Karpas-422 (cell line): ENCODE results near the gene CD8B2. TPM values are rescaled to one million over a fixed set of nuclear protein-coding genes. Genes with fewer than 3 reads are reported as not detected.
"Not testable (repeated sequence)": the region's sequence is repeated elsewhere in the genome, so short reads cannot be mapped to it uniquely, and the experiment has no call there.

Experiments used
- DNase-seq: peaks from one replicate; pipeline ENCODE4 v3.0.0-alpha.2; 2015
- H2AFZ ChIP-seq: fragments of 200-600 bp; sonication (generic); 2 replicates; pipeline ENCODE4 v1.6.1; 2014; ENCODE audit warnings: antibody characterized with exemption, low read length, mixed read lengths
- H3K27ac ChIP-seq: fragments of 200-600 bp; sonication (generic); 2 replicates; pipeline ENCODE4 v1.5.1; 2014; ENCODE audit warnings: mild to moderate bottlenecking, low read length, moderate library complexity
- H3K27me3 ChIP-seq: fragments of 200-600 bp; sonication (generic); 2 replicates; pipeline ENCODE4 v1.6.1; 2014; ENCODE audit warnings: low read length, mixed read lengths
- H3K36me3 ChIP-seq: fragments of 200-600 bp; sonication (generic); 2 replicates; pipeline ENCODE4 v1.6.1; 2014; ENCODE audit warnings: low read length, mixed read lengths; ENCODE audit not compliant: insufficient read depth
- H3K4me1 ChIP-seq: fragments of 200-600 bp; sonication (generic); 2 replicates; pipeline ENCODE4 v1.6.1; 2014; ENCODE audit warnings: mild to moderate bottlenecking, low read length, mixed read lengths
- H3K4me2 ChIP-seq: fragments of 200-600 bp; sonication (generic); 2 replicates; pipeline ENCODE4 v1.6.1; 2014; ENCODE audit warnings: low read length, low read depth, mild to moderate bottlenecking; ENCODE audit not compliant: poor library complexity, severe bottlenecking
- H3K4me3 ChIP-seq: fragments of 200-600 bp; sonication (generic); 2 replicates; pipeline ENCODE4 v1.5.1; 2014; ENCODE audit warnings: mild to moderate bottlenecking, antibody characterized with exemption, low read length, mixed read lengths
- H3K79me2 ChIP-seq: fragments of 200-600 bp; sonication (generic); 2 replicates; pipeline ENCODE4 v1.6.1; 2014; ENCODE audit warnings: mild to moderate bottlenecking, low read length, mixed read lengths
- H3K9ac ChIP-seq: fragments of 200-600 bp; sonication (generic); 2 replicates; pipeline ENCODE4 v1.6.0; 2014; ENCODE audit warnings: low read length
- H3K9me2 ChIP-seq: fragments of 200-600 bp; sonication (generic), shearing (Covaris generic); replicated peaks from 2 replicates; pipeline ENCODE4 v1.6.0; 2014; ENCODE audit warnings: mild to moderate bottlenecking, low read length, moderate library complexity; ENCODE audit not compliant: insufficient read depth
- H3K9me3 ChIP-seq: fragments of 300-700, 200-600 bp; sonication (generic); 2 replicates; pipeline ENCODE4 v1.6.1; 2014; ENCODE audit warnings: low read length, mixed read lengths
- H4K20me1 ChIP-seq: fragments of 200-600 bp; sonication (generic); 2 replicates; pipeline ENCODE4 v1.6.1; 2014; ENCODE audit warnings: mild to moderate bottlenecking, antibody characterized with exemption, low read length, low read depth; ENCODE audit not compliant: insufficient read depth
- total RNA-seq: library from RNA; depleted of rRNA; stranded (reverse); fragments of >200 nt; shearing (Covaris generic); gene quantifications from 2 replicates; pipeline ENCODE4 v1.2.3, GENCODE V29; 2014; ENCODE audit warnings: low replicate concordance; rRNA removed

The CD8B2 gene
- total RNA-seq, result not detected in 2 replicates

GRCh38 chr2:106486551-106487385, at the start of gene CD8B2:
Gene CD8B2, plus strand, starts transcription at chr2:106487364. Its CDS starts 63 bp downstream, at chr2:106487427.
- H3K79me2 ChIP-seq, H3K4me3 ChIP-seq, H3K4me1 ChIP-seq, H3K9ac ChIP-seq, H2AFZ ChIP-seq, H3K9me3 ChIP-seq, H4K20me1 ChIP-seq, DNase-seq, H3K9me2 ChIP-seq, H3K4me2 ChIP-seq, H3K27ac ChIP-seq, H3K36me3 ChIP-seq, H3K27me3 ChIP-seq: not testable (repeated sequence)

- H3K36me3 ChIP-seq, H3K27me3 ChIP-seq, H3K9me3 ChIP-seq, H3K4me2 ChIP-seq, H3K4me3 ChIP-seq, H2AFZ ChIP-seq, H3K4me1 ChIP-seq, H3K79me2 ChIP-seq, H3K27ac ChIP-seq, H3K9ac ChIP-seq, H3K9me2 ChIP-seq, H4K20me1 ChIP-seq: not testable (repeated sequence)
- peak; percentile 43 for DNase-seq
Measured at GRCh38 chr2:106461882-106462281, 25.3 kb upstream of the CD8B2 start.

- not testable (repeated sequence) for H3K27ac ChIP-seq, DNase-seq, H3K9ac ChIP-seq, H3K9me3 ChIP-seq, H3K4me2 ChIP-seq, H2AFZ ChIP-seq, H3K4me3 ChIP-seq, H3K27me3 ChIP-seq, H3K9me2 ChIP-seq, H3K79me2 ChIP-seq, H3K36me3 ChIP-seq, H4K20me1 ChIP-seq, H3K4me1 ChIP-seq
Measured at GRCh38 chr2:106467516-106467915, 19.6 kb upstream of the CD8B2 start.

DNA sequence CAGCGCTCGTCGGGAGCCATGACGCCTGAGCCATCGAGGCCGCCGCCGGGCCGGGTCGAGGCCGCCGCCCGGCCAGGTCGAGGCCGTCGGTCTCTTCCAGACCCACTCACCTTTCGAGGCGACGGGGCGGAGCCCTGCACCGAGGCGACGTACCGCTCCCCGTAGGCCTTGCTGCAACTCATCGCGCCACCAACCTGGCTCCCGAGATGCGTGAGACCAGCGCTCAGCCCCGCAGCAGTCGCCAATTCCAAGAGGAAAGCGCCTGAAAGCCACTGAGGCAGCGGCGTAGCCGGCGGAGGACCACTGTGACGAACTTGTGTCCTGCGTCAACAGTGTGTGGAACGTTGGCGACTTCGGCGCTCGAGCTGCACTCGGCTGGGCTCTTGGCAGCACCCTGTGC, 19.1 kb upstream of the CD8B2 start, which contains the start of gene RGPD3:
Gene RGPD3 (minus strand): TSS at position 307 of the 400 bp plus-strand sequence. CDS start 125 bp downstream, at position 182.
- not testable (repeated sequence) for H3K27me3 ChIP-seq, DNase-seq, H3K4me3 ChIP-seq, H2AFZ ChIP-seq, H3K79me2 ChIP-seq, H3K27ac ChIP-seq, H3K36me3 ChIP-seq, H3K4me1 ChIP-seq, H3K9me2 ChIP-seq, H3K9me3 ChIP-seq, H3K9ac ChIP-seq, H3K4me2 ChIP-seq, H4K20me1 ChIP-seq

DNA sequence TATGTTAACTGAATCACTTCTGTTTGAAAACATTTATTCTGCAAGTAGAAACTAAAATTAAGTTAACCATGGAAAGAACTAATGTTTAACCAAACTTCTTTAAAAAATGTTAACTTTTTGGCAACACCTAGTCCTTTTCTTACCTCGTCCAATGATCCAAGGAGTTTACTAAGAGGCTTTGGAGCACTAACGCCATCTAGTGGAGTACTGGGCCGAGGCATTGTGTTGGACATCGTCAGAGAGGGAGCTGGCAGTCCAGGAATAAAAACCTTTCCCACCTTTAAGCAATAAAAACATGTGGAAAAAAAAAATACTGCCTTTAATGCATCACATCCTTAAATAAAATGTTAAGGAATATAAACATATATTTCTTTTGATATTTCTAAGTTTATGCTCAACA, 16.5 kb upstream of the CD8B2 start:
- not testable (repeated sequence) for H4K20me1 ChIP-seq, H3K4me3 ChIP-seq, H3K27ac ChIP-seq, H3K9me2 ChIP-seq, H3K4me1 ChIP-seq, H3K9ac ChIP-seq, H3K9me3 ChIP-seq, DNase-seq, H2AFZ ChIP-seq, H3K79me2 ChIP-seq, H3K36me3 ChIP-seq, H3K27me3 ChIP-seq, H3K4me2 ChIP-seq

- not testable (repeated sequence) for H4K20me1 ChIP-seq, H3K9ac ChIP-seq, H3K79me2 ChIP-seq, H2AFZ ChIP-seq, H3K4me1 ChIP-seq, H3K27me3 ChIP-seq, H3K9me3 ChIP-seq, DNase-seq, H3K9me2 ChIP-seq, H3K27ac ChIP-seq, H3K36me3 ChIP-seq, H3K4me3 ChIP-seq, H3K4me2 ChIP-seq
Measured at GRCh38 chr2:106477647-106478046, 9.5 kb upstream of the CD8B2 start.

DNA sequence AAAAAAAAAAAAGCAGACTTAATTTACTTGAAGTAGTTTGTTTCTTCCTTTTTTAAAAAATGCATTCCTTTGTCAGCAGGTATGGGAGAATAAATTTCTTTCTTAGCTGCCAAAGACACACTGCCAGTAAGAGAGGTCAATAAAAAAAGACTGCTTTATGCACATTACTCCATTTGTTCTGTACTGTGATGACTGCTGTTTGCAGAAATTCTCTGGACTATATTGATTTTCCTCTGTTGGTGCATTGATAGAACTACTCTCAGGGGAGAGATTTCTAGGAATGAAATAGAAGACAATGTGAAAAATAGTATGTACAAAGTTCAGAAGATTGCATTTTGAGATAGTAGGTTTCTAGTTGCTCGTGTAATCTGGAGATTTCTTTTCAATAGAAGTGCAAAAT, 7.6 kb upstream of the CD8B2 start:
- H4K20me1 ChIP-seq, H3K4me1 ChIP-seq, H3K4me3 ChIP-seq, H3K79me2 ChIP-seq, H3K27me3 ChIP-seq, H3K27ac ChIP-seq, H3K36me3 ChIP-seq, H3K9me2 ChIP-seq, H3K9me3 ChIP-seq, DNase-seq, H3K4me2 ChIP-seq, H3K9ac ChIP-seq, H2AFZ ChIP-seq: not testable (repeated sequence)

DNA sequence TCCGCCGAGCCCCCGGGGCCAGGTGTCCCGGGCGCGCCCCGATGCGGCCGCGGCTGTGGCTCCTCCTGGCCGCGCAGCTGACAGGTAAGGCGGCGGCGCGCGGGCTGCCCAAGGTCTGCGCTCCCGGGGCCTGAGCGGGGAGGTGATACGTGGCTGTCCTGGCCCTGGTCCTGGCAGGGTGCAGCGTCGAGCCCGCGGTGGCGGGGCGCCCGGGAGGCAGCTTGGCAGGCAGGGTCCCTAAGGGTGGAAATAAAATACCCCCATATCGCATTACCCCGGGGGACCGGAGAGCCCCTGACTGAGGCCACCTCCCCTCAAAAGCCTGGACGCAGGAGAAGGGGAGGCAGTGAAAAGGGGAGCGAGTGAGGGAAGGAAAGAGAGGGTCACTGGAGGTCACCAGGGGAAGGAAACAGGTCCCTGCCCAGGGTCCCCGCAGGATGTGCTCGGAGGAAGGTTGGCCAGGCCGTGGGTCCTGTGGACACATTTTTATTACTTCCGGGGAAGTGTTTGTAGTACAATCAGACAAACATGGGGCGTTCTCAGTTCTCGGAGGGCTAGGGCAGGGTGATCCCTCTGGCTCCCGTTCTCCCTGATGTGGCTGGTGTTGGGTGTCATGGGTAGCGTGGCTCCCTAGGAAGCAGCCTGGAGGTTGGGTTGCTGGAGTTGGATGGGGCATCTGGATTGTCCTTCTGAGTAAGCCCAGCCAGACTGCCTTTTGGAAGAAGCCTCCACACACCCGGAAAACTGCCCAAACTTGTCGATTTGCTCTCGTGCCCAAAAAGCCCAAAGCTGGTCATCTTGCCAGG, 425 bp downstream of the CD8B2 start:
- H3K9ac ChIP-seq, H2AFZ ChIP-seq, H3K36me3 ChIP-seq, H3K9me2 ChIP-seq, H3K27ac ChIP-seq, H3K9me3 ChIP-seq, H3K27me3 ChIP-seq, H3K4me3 ChIP-seq, H3K4me2 ChIP-seq, H4K20me1 ChIP-seq, DNase-seq, H3K4me1 ChIP-seq, H3K79me2 ChIP-seq: not testable (repeated sequence)
